Glutamatergic neuron (in vitro differentiated cells): Measurements from ENCODE around the gene GTPBP1. TPM values are rescaled to one million over a fixed set of nuclear protein-coding genes. Genes with fewer than 3 reads are reported as not detected.

ENCODE experiments used
- total RNA-seq: library from RNA; stranded (reverse); fragmentation: NEBNext Ultra II Directional; extraction: Animal tissue kit (Norgen Biotek cat#: 25700); gene quantifications from one replicate; pipeline ENCODE4 v1.2.1, GENCODE V29; 2021; ENCODE audit not compliant: unreplicated experiment

Gene GTPBP1
- total RNA-seq, 1 donor from 2014 or later, result 55.6 TPM

Other genes with a start within 250 kb of the GTPBP1 start
- not detected for gene KDELR3, start 237.8 kb upstream of the GTPBP1 start, total RNA-seq
- 530 TPM for gene DDX17, start 199.6 kb upstream of the GTPBP1 start, total RNA-seq
- 4.2 TPM for gene DMC1, start 135.8 kb upstream of the GTPBP1 start, total RNA-seq
- 6.3 TPM for gene FAM227A, start 49.6 kb upstream of the GTPBP1 start, total RNA-seq
- gene CBY1, start 49.3 kb upstream of the GTPBP1 start, total RNA-seq, result 34.9 TPM
- 61.0 TPM for gene TOMM22, start 24.0 kb upstream of the GTPBP1 start, total RNA-seq
- gene JOSD1, start 5.0 kb upstream of the GTPBP1 start, total RNA-seq, result 51.0 TPM
- gene SUN2, start 50.1 kb downstream of the GTPBP1 start, total RNA-seq, result 174 TPM
- gene DNAL4, start 88.2 kb downstream of the GTPBP1 start, total RNA-seq, result 19.4 TPM
- gene NPTXR, start 138.1 kb downstream of the GTPBP1 start, total RNA-seq, result 9.2 TPM
- 27.6 TPM for gene CBX6, start 166.3 kb downstream of the GTPBP1 start, total RNA-seq